Effector memory CD8-positive, alpha-beta T cell (primary cell): ENCODE data around the gene ADCY3.

Source experiments
- ATAC-seq: fragments of 150-1000 bp; cut with Tn5 transposase; replicated peaks from 2 replicates; pipeline ENCODE4 v1.10.0; 2021; ENCODE audit warnings: mild to moderate bottlenecking, moderate library complexity
- DNase-seq, 3 experiments: peaks; one replicate each; pipeline ENCODE4 v3.0.0; 2021
- H3K27ac Mint-ChIP-seq, 2 donors: one replicate each; pipeline ENCODE4 v1.8.0; 2022; ENCODE audit warnings: mild to moderate bottlenecking in 2 of 2, mixed read lengths in 2 of 2, moderate library complexity in 2 of 2
- H3K27me3 Mint-ChIP-seq, 2 donors: one replicate each; pipeline ENCODE4 v1.8.0; 2022; ENCODE audit warnings: mixed read lengths in 2 of 2
- H3K36me3 Mint-ChIP-seq: one replicate; pipeline ENCODE4 v1.8.0; 2022; ENCODE audit warnings: mild to moderate bottlenecking, moderate library complexity, mixed read lengths; ENCODE audit not compliant: insufficient read depth
- H3K4me1 Mint-ChIP-seq, 2 donors: one replicate each; pipeline ENCODE4 v1.8.0; 2022; ENCODE audit warnings: low read depth in 2 of 2, mixed read lengths in 2 of 2
- H3K4me3 Mint-ChIP-seq, 2 donors: one replicate each; pipeline ENCODE4 v1.8.0; 2022; ENCODE audit warnings: mild to moderate bottlenecking in 2 of 2, mixed read lengths in 2 of 2, moderate library complexity in 2 of 2
- H3K9me3 Mint-ChIP-seq, 2 donors: one replicate each; pipeline ENCODE4 v1.8.0; 2022; ENCODE audit warnings: mixed read lengths in 2 of 2

ADCY3 gene

DNA sequence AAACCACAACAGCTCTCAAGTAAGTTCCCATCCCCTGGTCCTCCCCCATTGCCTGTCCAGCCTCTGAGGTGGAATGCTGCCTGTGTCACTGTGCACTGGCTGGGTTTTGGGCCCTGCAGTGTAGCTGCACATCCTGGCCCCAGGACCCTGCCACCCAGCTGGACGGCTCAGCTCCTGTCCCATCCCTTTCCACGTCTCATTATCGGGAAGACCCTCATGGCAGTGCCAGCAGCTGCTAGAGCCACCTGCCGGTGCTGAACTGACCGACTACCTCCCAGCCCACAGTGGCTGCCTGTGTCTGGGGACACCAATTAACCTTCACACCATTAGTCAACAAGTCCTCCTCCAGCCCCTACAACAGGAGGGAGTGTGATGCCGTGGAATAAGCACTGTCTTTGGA lies 31.9 kb downstream of the ADCY3 start:
- no peaks in the 10 kb centered on the region for H3K36me3 Mint-ChIP-seq
- ATAC-seq (no peak), DNase-seq (no peak)
- peaks cover 3 to 10% of the 10 kb centered on the region in 2 donors for H3K4me1 Mint-ChIP-seq
- H3K27me3 Mint-ChIP-seq = no peaks in the 10 kb centered on the region
- H3K9me3 Mint-ChIP-seq = no peaks in the 10 kb centered on the region
- peak overlapping the region; percentile 44 to 49 for H3K27ac Mint-ChIP-seq
- no peak overlapping the region for H3K4me3 Mint-ChIP-seq

GRCh38 chr2:24887307-24887874 lies 32.6 kb downstream of the ADCY3 start:
- Mint-ChIP-seq H3K4me3 (no peak overlapping the region), H3K27me3 (no peaks in the 10 kb centered on the region), H3K9me3 (no peaks in the 10 kb centered on the region), H3K4me1 (peaks cover 3 to 10% of the 10 kb centered on the region in 2 donors), H3K27ac (peak overlapping the region in 1 of 2 donors; percentile 44), H3K36me3 (no peaks in the 10 kb centered on the region)
- DNase-seq (no peak), ATAC-seq (no peak)

DNA sequence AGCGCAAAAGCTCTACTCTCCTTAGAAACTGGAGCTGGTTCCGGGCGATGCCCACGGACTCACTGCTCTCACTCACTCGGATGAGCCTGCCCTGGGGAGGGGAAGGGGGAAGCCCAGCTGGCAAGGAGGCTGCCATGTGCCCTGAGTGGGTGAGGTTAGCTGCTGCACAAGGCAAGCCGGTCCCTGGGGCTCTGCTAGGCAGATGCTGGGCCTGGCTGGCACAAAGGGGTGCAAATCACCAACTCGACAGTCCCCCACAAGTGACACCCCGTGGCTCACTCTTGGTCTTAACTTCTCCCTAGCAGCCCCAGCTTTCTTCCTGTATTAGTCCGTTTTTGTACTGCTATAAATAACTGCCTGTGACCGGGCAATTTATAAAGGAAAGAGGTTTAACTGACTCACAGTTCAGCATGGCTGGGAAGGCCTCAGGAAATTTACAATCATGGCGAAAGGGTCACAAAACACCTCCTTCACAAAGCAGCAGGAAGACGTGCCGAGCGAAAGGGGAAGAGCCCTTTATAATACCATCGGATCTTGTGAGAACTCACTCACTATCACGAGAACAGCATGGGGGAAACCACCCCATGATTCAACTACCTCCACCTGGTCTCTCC lies 33.2 kb downstream of the ADCY3 start:
- Mint-ChIP-seq H3K36me3 (no peaks in the 10 kb centered on the region), H3K27me3 (no peaks in the 10 kb centered on the region), H3K4me1 (peaks cover 3 to 10% of the 10 kb centered on the region in 2 donors), H3K9me3 (no peaks in the 10 kb centered on the region), H3K27ac (peak overlapping the region in 1 of 2 donors; percentile 83), H3K4me3 (no peak overlapping the region)
- ATAC-seq (no peak), DNase-seq (no peak)

DNA sequence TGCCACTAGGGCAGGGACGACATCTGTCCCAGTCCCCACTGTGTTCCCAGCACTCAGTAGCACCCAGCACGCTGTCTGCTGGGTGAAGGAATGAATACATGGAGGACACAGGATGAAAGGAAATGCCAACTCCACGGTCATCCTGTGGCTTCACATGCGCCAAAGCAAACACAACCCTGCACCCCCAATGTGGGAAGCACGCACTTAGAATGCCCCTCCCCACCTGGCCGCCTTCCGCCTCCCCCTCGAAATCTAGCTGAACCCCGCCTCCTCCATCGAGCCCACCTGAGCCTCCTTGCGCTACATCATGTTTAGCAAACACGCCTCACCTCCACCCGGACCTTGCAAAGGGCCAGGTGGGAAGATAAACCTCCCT lies 33.9 kb downstream of the ADCY3 start:
- H3K27ac Mint-ChIP-seq = peak overlapping the region in 1 of 2 donors; percentile 83

DNA sequence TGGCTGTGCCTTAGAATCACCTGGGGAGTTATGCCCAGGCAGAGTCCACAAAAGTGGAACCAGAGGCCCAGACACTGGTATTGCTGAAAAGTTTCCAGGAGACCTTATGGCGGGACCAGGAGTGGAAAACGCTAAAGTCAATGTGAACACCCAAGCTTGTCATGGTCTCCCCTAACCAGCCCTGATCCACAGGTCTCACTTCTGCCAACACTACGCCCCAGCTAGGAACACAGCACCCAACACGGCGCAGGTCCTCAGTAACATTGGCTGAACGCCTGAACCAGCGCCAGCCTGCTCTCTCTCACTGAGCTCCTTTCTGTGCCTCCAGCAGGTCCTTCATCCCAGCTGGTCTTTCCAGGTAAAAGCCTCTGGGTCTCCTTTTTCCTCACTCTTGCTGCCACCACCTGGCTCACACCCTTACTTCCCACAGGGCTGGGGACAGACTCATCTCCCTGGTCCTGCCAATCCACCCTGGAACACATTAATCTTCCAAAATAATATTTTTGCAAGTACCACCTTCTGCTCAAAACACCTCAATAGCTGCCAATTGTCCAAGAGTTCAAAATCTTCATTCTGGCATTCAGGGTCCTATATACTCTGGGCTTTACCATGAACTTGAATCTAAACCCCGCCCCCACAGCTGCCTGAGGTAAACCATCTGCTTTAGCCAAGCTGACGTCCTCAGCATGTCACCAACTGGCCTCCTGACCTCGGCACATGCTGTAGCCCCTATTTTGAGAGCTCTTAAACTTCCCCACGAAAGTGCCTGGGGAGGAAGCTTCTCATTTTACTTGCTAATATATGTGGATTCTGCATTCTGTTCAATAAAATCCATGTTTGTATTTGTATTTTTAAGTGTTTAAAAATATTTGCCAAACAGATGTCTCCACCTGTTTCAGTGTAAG lies 34.6 kb downstream of the ADCY3 start:
- Mint-ChIP-seq H3K27ac (no peak overlapping the region), H3K9me3 (no peaks in the 10 kb centered on the region), H3K4me1 (peaks cover 9 to 19% of the 10 kb centered on the region in 2 donors), H3K36me3 (peaks cover 2% of the 10 kb centered on the region), H3K27me3 (no peaks in the 10 kb centered on the region), H3K4me3 (no peak overlapping the region)
- DNase-seq (no peak), ATAC-seq (no peak)

More for the DNA sequence above, 33.9 kb downstream of the ADCY3 start:
- Mint-ChIP-seq H3K4me1 (peaks cover 3 to 15% of the 10 kb centered on the region in 2 donors), H3K4me3 (no peak overlapping the region), H3K36me3 (no peaks in the 10 kb centered on the region), H3K9me3 (no peaks in the 10 kb centered on the region), H3K27me3 (no peaks in the 10 kb centered on the region)
- DNase-seq (no peak), ATAC-seq (no peak)

DNA sequence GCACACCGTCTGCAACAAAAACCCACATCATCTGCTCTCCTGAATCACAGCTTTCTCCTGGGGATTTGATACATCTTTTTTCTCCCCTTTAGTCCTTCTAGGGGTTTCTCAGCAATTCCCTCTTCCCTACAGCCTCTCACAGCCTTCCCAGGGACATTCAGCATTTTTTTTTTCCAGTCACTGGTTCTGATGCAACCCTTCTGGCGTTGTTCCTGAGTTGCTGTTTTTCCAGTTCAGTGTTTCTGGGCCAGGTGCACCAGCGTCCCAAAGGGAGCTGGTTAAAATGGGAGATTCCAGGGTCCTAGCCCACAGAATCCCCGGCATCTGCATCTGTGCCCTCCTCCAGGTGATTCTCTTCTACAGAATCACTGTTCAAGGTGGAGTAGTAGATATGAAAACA lies 36.1 kb downstream of the ADCY3 start:
- no peak overlapping the region for H3K4me3 Mint-ChIP-seq

DNA sequence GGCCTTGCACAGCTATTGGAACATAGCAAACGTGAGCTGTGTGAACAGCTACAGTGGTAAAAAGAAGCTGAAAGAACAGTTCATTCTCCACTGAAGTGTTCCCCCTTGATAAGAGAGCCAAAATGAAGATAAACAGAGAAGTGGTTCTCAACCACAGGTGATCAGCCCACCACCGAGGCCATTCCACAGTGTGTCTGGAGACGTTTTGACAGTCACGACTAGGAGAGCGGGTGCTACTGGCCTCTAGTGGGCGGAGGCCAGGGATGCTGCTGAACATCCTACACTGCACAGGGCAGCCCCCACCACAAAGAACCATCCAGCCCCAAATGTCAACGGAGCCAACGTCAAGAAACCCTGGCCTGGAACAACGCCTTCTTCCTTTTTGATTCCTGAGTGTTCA lies 38.4 kb downstream of the ADCY3 start:
- Mint-ChIP-seq H3K27ac (peak overlapping the region in 1 of 2 donors; percentile 77), H3K27me3 (no peaks in the 10 kb centered on the region), H3K9me3 (no peaks in the 10 kb centered on the region), H3K4me3 (no peak overlapping the region), H3K36me3 (peaks cover 5% of the 10 kb centered on the region), H3K4me1 (peaks cover 12 to 24% of the 10 kb centered on the region in 2 donors)
- ATAC-seq = no peak
- DNase-seq = no peak

More for the DNA sequence above, 36.1 kb downstream of the ADCY3 start:
- DNase-seq (no peak), ATAC-seq (no peak)
- peaks cover 5% of the 10 kb centered on the region for H3K36me3 Mint-ChIP-seq
- peak overlapping the region in 1 of 2 donors; percentile 77 for H3K27ac Mint-ChIP-seq
- H3K27me3 Mint-ChIP-seq = no peaks in the 10 kb centered on the region
- peaks cover 12 to 21% of the 10 kb centered on the region in 2 donors for H3K4me1 Mint-ChIP-seq
- no peaks in the 10 kb centered on the region for H3K9me3 Mint-ChIP-seq

DNA sequence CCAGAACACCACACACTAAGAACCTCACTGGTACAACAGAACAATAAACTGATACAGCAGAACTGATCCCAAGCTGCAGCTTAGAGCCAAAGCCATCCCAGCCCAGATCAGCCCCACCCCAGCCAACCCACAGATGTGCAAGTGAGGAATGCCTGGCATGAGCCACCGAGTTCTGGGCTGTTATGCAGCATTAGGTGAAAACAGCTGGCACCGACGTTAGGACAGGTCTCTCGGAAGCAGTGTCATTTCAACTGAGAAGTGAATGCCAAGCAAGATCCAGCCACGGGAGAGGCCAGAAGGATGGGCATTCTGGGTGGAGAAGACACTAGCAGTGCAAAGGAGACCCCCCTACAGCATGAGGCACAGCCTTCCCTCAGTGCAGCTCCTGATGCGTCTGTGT lies 38.9 kb downstream of the ADCY3 start:
- peak overlapping the region in 1 of 2 donors; percentile 77 for H3K27ac Mint-ChIP-seq
- ATAC-seq (no peak), DNase-seq (no peak)
- no peak overlapping the region for H3K4me3 Mint-ChIP-seq
- H3K9me3 Mint-ChIP-seq = no peaks in the 10 kb centered on the region
- peaks cover 5% of the 10 kb centered on the region for H3K36me3 Mint-ChIP-seq
- peaks cover 12 to 19% of the 10 kb centered on the region in 2 donors for H3K4me1 Mint-ChIP-seq
- H3K27me3 Mint-ChIP-seq = no peaks in the 10 kb centered on the region

GRCh38 chr2:24878341-24878740 lies 41.7 kb downstream of the ADCY3 start:
- Mint-ChIP-seq H3K27me3 (no peaks in the 10 kb centered on the region), H3K9me3 (no peaks in the 10 kb centered on the region), H3K4me1 (peaks cover 8 to 14% of the 10 kb centered on the region in 2 donors), H3K4me3 (no peak overlapping the region), H3K27ac (no peak overlapping the region), H3K36me3 (peaks cover 5% of the 10 kb centered on the region)
- DNase-seq = no peak
- no peak for ATAC-seq

DNA sequence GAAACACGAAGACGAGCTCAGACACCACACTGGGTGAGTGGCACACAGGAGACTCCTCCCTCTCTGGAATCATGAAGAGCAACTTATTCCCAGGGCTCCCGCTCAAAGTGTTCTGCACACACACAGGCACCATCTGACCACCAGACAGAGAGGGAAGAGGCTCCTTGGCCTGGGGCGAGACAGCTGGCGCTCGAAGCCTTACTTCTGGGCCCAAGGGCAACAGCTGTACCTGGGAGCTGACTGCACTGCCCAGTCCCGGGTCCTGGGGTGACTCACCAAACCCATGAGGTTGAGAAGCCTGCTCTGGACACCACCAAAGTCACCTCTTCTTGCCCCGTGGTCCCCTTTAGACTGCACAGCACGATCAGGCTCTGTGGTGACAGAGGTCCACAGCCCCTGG lies 42.4 kb downstream of the ADCY3 start:
- Mint-ChIP-seq H3K27ac (peak overlapping the region in 1 of 2 donors; percentile 81), H3K36me3 (peaks cover 5% of the 10 kb centered on the region), H3K9me3 (no peaks in the 10 kb centered on the region), H3K27me3 (no peaks in the 10 kb centered on the region), H3K4me3 (no peak overlapping the region), H3K4me1 (peaks cover 8 to 14% of the 10 kb centered on the region in 2 donors)
- no peak for DNase-seq
- no peak for ATAC-seq

GRCh38 chr2:24877067-24877466 lies 43.0 kb downstream of the ADCY3 start:
- H3K27ac Mint-ChIP-seq = peak overlapping the region in 1 of 2 donors; percentile 81

GRCh38 chr2:24875901-24876300 lies 44.1 kb downstream of the ADCY3 start:
- H3K9me3 Mint-ChIP-seq = no peaks in the 10 kb centered on the region
- DNase-seq (no peak), ATAC-seq (no peak)
- H3K27me3 Mint-ChIP-seq = no peaks in the 10 kb centered on the region
- peaks cover 8% of the 10 kb centered on the region for H3K36me3 Mint-ChIP-seq
- no peak overlapping the region for H3K27ac Mint-ChIP-seq
- H3K4me1 Mint-ChIP-seq = peaks cover 7% of the 10 kb centered on the region in 2 donors
- H3K4me3 Mint-ChIP-seq = no peak overlapping the region

More at GRCh38 chr2:24877067-24877466, 43.0 kb downstream of the ADCY3 start:
- H3K27me3 Mint-ChIP-seq = no peaks in the 10 kb centered on the region
- no peak for ATAC-seq
- no peak for DNase-seq
- H3K9me3 Mint-ChIP-seq = no peaks in the 10 kb centered on the region
- H3K4me1 Mint-ChIP-seq = peaks cover 8 to 14% of the 10 kb centered on the region in 2 donors
- peaks cover 8% of the 10 kb centered on the region for H3K36me3 Mint-ChIP-seq
- H3K4me3 Mint-ChIP-seq = no peak overlapping the region

GRCh38 chr2:24875272-24875671 lies 44.8 kb downstream of the ADCY3 start:
- no peaks in the 10 kb centered on the region for H3K9me3 Mint-ChIP-seq
- H3K27me3 Mint-ChIP-seq = no peaks in the 10 kb centered on the region
- peaks cover under 1 to 4% of the 10 kb centered on the region in 2 donors for H3K4me1 Mint-ChIP-seq
- H3K4me3 Mint-ChIP-seq = no peak overlapping the region
- no peak for ATAC-seq
- DNase-seq = no peak
- no peak overlapping the region for H3K27ac Mint-ChIP-seq
- H3K36me3 Mint-ChIP-seq = peaks cover 3% of the 10 kb centered on the region
